Measurements from ENCODE around the gene APOL5. TPM values are rescaled to one million over a fixed set of nuclear protein-coding genes. Genes with fewer than 3 reads are reported as not detected.
"Not testable (repeated sequence)": the region's sequence is repeated elsewhere in the genome, so short reads cannot be mapped to it uniquely, and the experiment has no call there.

APOL5 gene
- total RNA-seq, 4 donors from 2014 or later: 0.29 TPM; not detected in 3

GRCh38 chr22:35697142-35697541, 20.5 kb upstream of the APOL5 start:
- no peaks in the 10 kb centered on the region for H3K4me1 ChIP-seq
- TF ChIP-seq EP300 (IDR thresholded peaks at IDR 0.05) (no peak), POLR2AphosphoS5 (IDR thresholded peaks at IDR 0.05) (no peak), POLR2A (IDR thresholded peaks at IDR 0.05; ENCODE audit: low read depth) (no peak), CTCF (IDR thresholded peaks at IDR 0.05) (no peak)
- no peak for DNase-seq (ENCODE audit: extremely low spot score)
- no peak overlapping the region for H3K27ac ChIP-seq (replicated peaks in 1 of 4)
- no peak overlapping the region for H3K4me3 ChIP-seq
- H3K27me3 ChIP-seq: peaks cover 0 to 8% (median 0%) of the 10 kb centered on the region in 4 donors
- WGBS: 83% methylated on average over 13 of the region's 14 CpGs
- no peaks in the 10 kb centered on the region for H3K36me3 ChIP-seq
- intact Hi-C loops (cut with DNase I): no loop called here
- H3K9me3 ChIP-seq: no peaks in the 10 kb centered on the region

GRCh38 chr22:35699852-35700251, 17.8 kb upstream of the APOL5 start:
- H3K4me3 ChIP-seq; DNase-seq (ENCODE audit: extremely low spot score); intact Hi-C loops (cut with DNase I); H3K27ac ChIP-seq (replicated peaks in 1 of 4); H3K27me3 ChIP-seq; H3K36me3 ChIP-seq; H3K4me1 ChIP-seq; H3K9me3 ChIP-seq: not testable (repeated sequence)
- 83% methylated on average over 4 of the region's 6 CpGs for WGBS

- no peaks in the 10 kb centered on the region for H3K9me3 ChIP-seq
- no peak for DNase-seq (ENCODE audit: extremely low spot score)
- no peak overlapping the region for H3K4me3 ChIP-seq
- no peak for TF ChIP-seq POLR2AphosphoS5 (IDR thresholded peaks at IDR 0.05)
- no peak for TF ChIP-seq POLR2A (IDR thresholded peaks at IDR 0.05; ENCODE audit: low read depth)
- no peak for TF ChIP-seq EP300 (IDR thresholded peaks at IDR 0.05)
- TF ChIP-seq CTCF (IDR thresholded peaks at IDR 0.05): no peak
- WGBS: 89% methylated on average over 7 of the region's 7 CpGs
- no peak overlapping the region for H3K27ac ChIP-seq (replicated peaks in 1 of 4)
- no peaks in the 10 kb centered on the region for H3K36me3 ChIP-seq
- no peaks in the 10 kb centered on the region for H3K4me1 ChIP-seq
- intact Hi-C loops (cut with DNase I): no loop called here
- H3K27me3 ChIP-seq: no peaks in the 10 kb centered on the region
Observed at GRCh38 chr22:35703861-35704584, 13.6 kb upstream of the APOL5 start.

- DNase-seq (ENCODE audit: extremely low spot score): no peak
- H3K27me3 ChIP-seq: no peaks in the 10 kb centered on the region
- H3K9me3 ChIP-seq: no peaks in the 10 kb centered on the region
- WGBS: 95% methylated on average over 3 of the region's 3 CpGs
- no peak overlapping the region for H3K4me3 ChIP-seq
- no peaks in the 10 kb centered on the region for H3K4me1 ChIP-seq
- H3K36me3 ChIP-seq: no peaks in the 10 kb centered on the region
- TF ChIP-seq EP300 (IDR thresholded peaks at IDR 0.05) (no peak), POLR2A (IDR thresholded peaks at IDR 0.05; ENCODE audit: low read depth) (no peak), POLR2AphosphoS5 (IDR thresholded peaks at IDR 0.05) (no peak), CTCF (IDR thresholded peaks at IDR 0.05) (no peak)
- no peak overlapping the region for H3K27ac ChIP-seq (replicated peaks in 1 of 4)
- intact Hi-C loops (cut with DNase I): no loop called here
Observed at GRCh38 chr22:35705141-35705540, 12.5 kb upstream of the APOL5 start.

GRCh38 chr22:35708453-35708852, 9.2 kb upstream of the APOL5 start:
- TF ChIP-seq EP300 (IDR thresholded peaks at IDR 0.05) (no peak), CTCF (IDR thresholded peaks at IDR 0.05) (no peak), POLR2A (IDR thresholded peaks at IDR 0.05; ENCODE audit: low read depth) (no peak), POLR2AphosphoS5 (IDR thresholded peaks at IDR 0.05) (no peak)
- intact Hi-C loops (cut with DNase I): no loop called here
- Histone ChIP-seq H3K36me3 (no peaks in the 10 kb centered on the region), H3K4me1 (no peaks in the 10 kb centered on the region), H3K9me3 (peaks cover 0 to 5% (median 0%) of the 10 kb centered on the region in 4 donors), H3K4me3 (no peak overlapping the region), H3K27ac (replicated peaks in 1 of 4) (no peak overlapping the region), H3K27me3 (no peaks in the 10 kb centered on the region)
- DNase-seq (ENCODE audit: extremely low spot score): no peak
- 58% methylated on average over 7 of the region's 7 CpGs for WGBS

Measured in esophagus muscularis mucosa (tissue), 4 donors.